Measurements from ENCODE around the gene DLGAP3.

The DLGAP3 gene

GRCh38 chr1:34864759-34865158 lies 64.7 kb downstream of the DLGAP3 start:
- DNase-seq = no peak

DNA sequence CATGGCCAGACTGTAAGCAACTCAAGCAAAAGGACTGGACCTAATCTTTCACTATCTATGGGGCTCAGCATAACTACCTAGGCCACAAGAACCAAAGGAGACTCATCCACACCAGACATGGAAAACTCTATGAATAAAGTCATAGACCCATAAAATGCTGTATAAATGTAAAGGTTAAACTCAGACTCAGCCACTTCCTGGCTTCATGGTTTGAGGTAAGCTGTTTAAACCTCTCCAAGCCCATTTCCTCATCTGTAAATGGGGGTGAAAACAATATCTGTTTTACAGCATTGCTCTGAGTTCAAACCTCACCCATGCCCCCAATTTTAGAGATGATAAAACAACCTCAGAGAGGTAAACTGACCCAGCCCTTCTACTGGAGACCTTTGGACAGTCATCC lies 65.9 kb downstream of the DLGAP3 start:
- DNase-seq = no peak

DNA sequence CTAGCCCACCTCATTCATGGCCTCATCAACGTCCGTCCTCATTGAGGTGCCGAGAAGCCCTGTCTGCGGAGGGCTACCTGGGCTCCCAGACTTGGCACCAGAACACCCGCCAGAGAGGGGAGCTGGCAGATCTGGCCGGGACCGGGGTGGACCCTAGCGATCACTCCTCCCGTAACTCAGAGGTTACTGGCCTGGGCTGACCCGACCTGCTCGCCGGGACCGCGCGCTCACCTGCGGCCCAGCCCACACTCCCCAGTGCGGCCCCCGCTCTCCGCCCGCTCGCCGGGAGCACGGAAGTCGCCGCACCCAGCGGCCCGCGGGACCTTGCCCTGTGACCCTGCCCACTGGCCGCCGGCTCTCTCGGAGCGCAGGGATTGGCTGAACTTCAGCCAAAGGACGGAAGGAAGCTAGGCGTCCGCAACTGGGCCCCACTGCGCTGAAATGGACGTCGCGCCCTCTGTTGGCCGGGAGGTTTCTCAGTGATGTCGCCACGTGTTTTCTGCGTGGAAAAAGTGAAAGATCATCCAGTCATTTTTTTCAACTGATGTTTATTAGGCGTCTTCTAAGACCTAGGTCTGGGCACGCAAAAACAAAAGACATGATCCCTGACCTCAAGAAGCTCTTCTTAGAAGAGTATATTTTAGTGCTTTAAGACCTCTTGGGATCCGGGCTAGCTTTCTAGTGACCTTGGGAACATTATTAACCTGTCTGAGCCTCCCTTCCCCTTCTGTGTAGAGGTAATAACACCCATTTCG lies 69.8 kb downstream of the DLGAP3 start, which contains the start of gene SMIM12:
Gene SMIM12, minus strand, starts transcription at position 304 of the 755 bp plus-strand sequence. CDS start 3,772 bp downstream, outside the sequence.
- DNase-seq = peak; percentile 78

- DNase-seq = no peak
Observed at GRCh38 chr1:34858901-34859445, 70.5 kb downstream of the DLGAP3 start.

GRCh38 chr1:34856697-34857096 lies 72.8 kb downstream of the DLGAP3 start:
- DNase-seq = no peak

DNA sequence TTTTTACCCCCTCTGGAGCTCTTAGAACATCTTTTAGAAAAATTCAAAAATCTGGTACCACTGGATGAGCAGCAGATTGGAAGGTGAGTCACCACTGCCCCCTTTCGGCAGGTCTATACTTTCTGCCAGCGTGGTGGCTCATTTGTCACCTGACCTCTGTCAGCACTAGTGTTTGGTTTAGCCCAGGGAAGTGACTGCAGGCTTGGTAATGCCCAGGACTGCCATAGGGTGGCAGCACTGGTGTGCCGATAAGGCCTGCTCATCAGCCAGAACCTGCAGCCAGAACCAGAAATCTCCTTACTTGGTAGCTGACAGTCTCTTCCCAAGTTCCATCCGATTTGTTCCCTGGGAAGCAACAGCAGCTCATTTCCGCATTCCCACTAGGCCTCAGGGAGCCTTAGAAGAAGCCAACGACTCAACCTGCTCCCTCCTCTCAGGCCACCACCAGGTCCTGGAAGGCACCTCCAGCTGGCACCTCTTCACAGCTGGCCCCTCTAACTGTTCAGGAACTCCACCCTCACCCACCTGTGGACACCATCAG lies 76.7 kb downstream of the DLGAP3 start:
- DNase-seq = no peak

- no peak for DNase-seq
Observed at GRCh38 chr1:34851431-34852105, 77.9 kb downstream of the DLGAP3 start.

GRCh38 chr1:34850382-34850781 lies 79.1 kb downstream of the DLGAP3 start:
- DNase-seq = no peak

DNA sequence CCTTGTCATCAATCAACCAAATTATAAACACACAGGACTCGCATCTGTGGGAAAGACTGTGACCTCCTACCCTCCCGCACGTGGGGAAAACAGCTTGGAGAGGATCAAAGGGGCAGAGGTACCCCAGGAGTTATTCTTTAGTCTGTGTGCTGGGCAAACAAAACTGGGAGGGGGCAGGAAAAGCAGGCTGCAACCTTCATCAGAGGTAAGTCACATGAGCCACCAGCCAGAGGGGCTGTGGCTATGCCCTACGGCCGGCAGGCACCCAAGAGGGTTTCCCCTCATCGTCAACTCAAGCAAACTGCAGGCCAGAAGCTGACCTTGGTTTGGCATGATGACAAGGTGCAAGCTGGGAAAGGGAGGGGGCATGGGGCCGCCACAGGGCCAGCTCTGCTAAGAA lies 82.4 kb downstream of the DLGAP3 start:
- DNase-seq = no peak

DNA sequence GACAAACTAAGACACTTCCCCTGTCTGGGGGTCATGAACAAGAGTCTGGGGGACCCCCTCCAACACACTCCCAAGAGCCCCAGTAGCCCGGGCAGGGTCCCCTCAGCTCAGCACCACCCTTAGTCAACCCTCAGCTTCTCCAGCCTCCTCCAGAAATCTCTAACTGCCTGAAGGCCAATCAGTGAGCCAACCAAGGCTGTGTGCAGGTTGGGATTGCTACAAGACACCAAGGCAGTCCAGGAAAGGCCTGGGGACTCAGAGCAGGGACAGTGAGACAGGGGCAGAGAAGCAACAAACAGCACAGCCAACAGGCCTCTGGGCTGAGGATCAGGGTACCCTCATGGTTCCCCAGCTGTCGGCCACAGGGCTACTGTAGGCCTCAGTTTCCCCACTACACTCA lies 83.2 kb downstream of the DLGAP3 start:
- no peak for DNase-seq

DNA sequence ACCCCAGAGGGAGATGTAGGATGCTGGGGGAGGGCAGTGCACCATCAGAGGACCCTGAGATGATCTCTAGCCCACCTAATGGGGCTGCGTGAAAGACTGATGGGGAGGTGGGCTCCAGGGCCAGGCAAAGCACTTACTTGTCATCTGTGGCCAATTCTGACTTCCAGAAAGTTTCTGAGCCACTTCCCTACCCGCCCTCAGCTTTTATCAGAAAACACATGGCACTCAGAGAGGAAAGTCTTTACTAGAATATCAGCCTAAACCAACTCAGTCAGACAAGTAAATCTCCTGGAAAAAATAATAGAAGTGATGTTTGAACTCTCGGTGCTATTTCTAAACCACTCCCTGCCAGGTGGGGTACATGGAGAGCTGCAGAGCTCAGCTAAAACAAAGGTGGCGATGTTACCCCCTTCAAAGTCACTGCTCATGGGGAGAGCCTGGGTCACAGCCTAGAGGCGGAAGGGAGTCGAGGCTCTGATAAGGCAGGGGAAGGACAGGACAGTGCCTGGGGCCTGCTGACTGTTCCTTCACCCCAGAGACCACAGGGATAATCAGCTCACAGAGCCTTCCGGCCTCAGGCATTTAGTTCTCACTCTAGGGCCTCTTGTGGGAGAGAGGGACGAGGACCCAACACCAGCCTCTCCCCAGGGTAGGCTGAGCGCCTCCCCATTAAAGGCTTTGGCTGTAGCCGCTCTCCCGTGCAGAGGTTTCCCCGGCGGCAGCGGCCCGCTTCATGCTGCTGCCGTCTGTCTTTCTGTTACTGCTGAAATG lies 84.1 kb downstream of the DLGAP3 start:
- no peak for DNase-seq

DNA sequence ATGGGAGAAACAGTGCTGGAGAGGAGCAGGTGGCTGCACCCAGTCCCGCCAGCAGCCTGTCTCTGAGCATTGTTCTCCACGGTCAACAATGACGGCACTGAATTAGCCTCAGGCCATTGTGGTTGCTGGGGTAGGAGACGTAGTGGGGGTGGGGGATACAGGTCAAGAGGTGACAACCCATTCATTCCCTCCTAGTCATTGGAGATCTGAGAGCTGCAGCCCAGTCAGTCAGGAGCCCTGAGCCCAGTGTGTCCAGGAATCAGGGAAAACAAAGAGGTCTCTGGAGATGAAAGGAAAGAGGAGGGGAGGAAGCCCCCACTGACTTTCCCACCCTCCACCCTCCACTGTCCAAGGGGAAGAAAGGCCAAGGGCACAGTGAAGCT lies 85.2 kb downstream of the DLGAP3 start:
- DNase-seq = no peak

- DNase-seq = no peak
Observed at GRCh38 chr1:34843392-34844251, 85.8 kb downstream of the DLGAP3 start.

DNA sequence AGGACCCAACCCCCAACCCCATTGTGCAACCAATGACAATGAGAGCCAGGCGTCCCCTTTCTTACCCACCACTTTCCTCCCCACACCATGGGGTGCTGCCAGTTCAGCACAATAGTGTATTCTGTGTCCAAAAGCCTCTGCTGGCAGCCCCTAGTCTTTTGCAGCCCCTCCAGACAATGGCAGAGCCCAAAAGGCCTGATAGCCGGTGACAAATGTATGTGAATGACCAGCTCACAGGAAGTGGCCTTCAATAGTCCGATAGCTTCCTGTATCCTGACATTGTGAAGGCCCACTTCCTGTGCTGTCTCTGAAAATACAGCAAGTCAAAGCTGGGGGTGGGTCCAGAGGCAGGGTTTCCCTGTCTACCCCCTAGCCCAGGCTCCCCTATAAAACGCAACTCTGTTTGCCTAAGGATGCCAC lies 86.5 kb downstream of the DLGAP3 start:
- DNase-seq = no peak

GRCh38 chr1:34842073-34842472 lies 87.4 kb downstream of the DLGAP3 start:
- DNase-seq = no peak

GRCh38 chr1:34840426-34840825 lies 89.0 kb downstream of the DLGAP3 start:
- no peak for DNase-seq

GRCh38 chr1:34839526-34840305 lies 89.7 kb downstream of the DLGAP3 start:
- DNase-seq = no peak

DNA sequence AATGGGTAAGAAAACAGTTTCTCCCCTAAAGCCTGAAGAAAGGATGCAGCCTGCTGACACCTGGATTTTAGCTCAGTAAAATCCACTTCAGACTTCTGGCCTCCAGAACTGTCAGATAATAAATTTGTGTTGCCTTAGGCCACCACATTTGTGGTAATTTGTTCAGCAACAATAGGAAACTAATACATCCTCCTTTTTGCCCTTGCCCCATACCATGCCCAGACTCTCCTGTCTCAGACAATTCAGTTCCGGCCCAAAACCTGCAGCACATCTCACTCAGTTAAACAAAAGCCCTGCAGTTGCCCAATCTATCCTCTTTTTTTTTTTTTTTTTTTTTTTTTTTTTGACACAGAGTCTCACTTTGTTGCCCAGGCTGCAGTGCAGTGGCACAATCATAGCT lies 95.7 kb downstream of the DLGAP3 start:
- DNase-seq = no peak

GRCh38 chr1:34831721-34832246 lies 97.7 kb downstream of the DLGAP3 start:
- DNase-seq = no peak

DNA sequence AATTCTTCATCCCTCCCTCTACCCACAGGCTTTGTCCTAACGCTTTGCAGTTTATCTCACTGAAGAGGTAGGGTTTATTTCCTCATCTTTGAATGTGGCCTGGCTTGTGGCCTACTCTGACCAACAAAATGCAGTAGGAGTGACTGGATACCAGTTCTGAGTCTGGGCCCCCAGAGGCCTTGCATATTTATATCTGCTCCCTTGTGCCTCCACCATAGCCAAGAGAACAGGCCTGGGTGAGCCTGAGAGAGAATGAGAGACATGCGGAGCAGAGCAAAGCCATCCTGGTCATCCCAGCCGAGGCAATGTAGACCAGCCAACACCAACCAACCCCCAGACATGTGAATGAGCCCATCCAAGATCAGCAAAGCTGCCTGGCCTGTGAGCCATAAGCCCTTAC lies 100.2 kb downstream of the DLGAP3 start:
- DNase-seq = no peak

DNA sequence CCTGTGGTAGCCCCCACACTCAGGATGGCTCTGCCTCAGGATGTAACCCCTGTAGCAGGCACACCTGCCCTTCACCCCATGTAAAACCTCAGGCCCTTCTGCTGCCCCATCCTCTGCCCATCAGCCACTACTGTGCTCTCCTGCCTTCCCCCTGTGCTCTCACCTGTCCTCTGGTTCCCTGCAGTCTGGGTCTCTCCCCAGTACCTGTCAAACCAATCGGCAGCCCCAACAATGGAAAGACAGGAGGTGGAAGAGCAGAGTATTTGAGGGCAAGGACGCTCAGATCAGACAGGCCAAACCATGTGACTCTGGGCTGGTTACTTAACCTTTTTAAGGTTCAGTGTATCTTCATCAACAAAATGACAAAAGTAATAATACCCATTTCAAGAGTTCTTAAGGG lies 100.8 kb downstream of the DLGAP3 start:
- DNase-seq = no peak

All from cortex of kidney (tissue), 1 donor.